Kidney (tissue), 14 donors: Measurements from ENCODE around the gene ITGB1BP1. TPM values are rescaled to one million over a fixed set of nuclear protein-coding genes. Genes with fewer than 3 reads are reported as not detected.

Experiments used
- DNase-seq, 5 donors: peaks; one replicate each; pipeline ENCODE4 v3.0.0-alpha.2; 2013 to 2020
- FAIRE-seq: peaks from 2 replicates; lab custom pipeline; 2012; peaks lifted over from hg19 to GRCh38; lab: Jason Lieb, UNC
- H3K27ac ChIP-seq, 2 donors: one replicate each; pipeline ENCODE4 v1.7.0; 2013; ENCODE audit warnings: low read depth in 2 of 2, low read length in 2 of 2, inconsistent platforms in 1 of 2
- H3K27me3 ChIP-seq: one replicate; pipeline ENCODE4 v1.7.1; 2013; ENCODE audit warnings: low read length, inconsistent platforms; ENCODE audit not compliant: control insufficient read depth, insufficient read depth
- H3K36me3 ChIP-seq, 3 donors: one replicate each; pipeline versions ENCODE4 v1.7.0 to v1.7.1; 2013; ENCODE audit warnings: low read length in 3 of 3, control low read depth in 1 of 3, inconsistent platforms in 1 of 3; ENCODE audit not compliant: insufficient read depth in 3 of 3, control insufficient read depth in 2 of 3
- H3K4me1 ChIP-seq, 3 donors: one replicate each; pipeline versions ENCODE4 v1.7.0 to v1.7.1; 2013; ENCODE audit warnings: low read length in 3 of 3, inconsistent platforms in 1 of 3, low read depth in 1 of 3; ENCODE audit not compliant: control insufficient read depth in 2 of 3, insufficient read depth in 2 of 3
- H3K4me3 ChIP-seq, 3 donors: one replicate each; pipeline versions ENCODE4 v1.7.0 to v1.8.1; 2013; ENCODE audit warnings: low read length in 3 of 3, control low read depth in 1 of 3, inconsistent platforms in 1 of 3
- H3K9ac ChIP-seq, 3 donors: one replicate each; pipeline versions ENCODE4 v1.7.0 to v1.7.1; 2013; ENCODE audit warnings: low read length in 3 of 3, control low read depth in 1 of 3, inconsistent platforms in 1 of 3
- H3K9me3 ChIP-seq, 3 donors: one replicate each; pipeline versions ENCODE4 v1.7.0 to v1.7.1; 2013; ENCODE audit warnings: low read length in 3 of 3, control low read depth in 1 of 3, inconsistent platforms in 1 of 3; ENCODE audit not compliant: control insufficient read depth in 2 of 3, insufficient read depth in 1 of 3
- CTCF ChIP-seq: IDR thresholded peaks from 3 replicates; pipeline ENCODE4 v1.5.1; 2012; ENCODE audit warnings: mild to moderate bottlenecking, moderate library complexity, borderline replicate concordance; ENCODE audit not compliant: insufficient read depth; ENCODE audit errors: extremely low read depth
- intact Hi-C: fragments of 100-400 bp; cut with DNase I; formaldehyde crosslinking; loops from one replicate; pipeline ENCODE4 v1.11.1; 2022
- polyA plus RNA-seq: library from polyadenylated mRNA; stranded (reverse); fragments of 350-450 nt; fragmentation: Illumina TruSeq; extraction: RNeasy Lipid Tissue Mini Kit (QIAGEN cat#74804); gene quantifications from one replicate; pipeline ENCODE4 v1.2.3, GENCODE V29; 2014; ENCODE audit warnings: low read depth, low replicate concordance; ENCODE audit not compliant: insufficient read depth
- total RNA-seq: library from RNA; stranded (reverse); fragmentation: NEBNext Ultra II Directional; extraction: Animal tissue kit (Norgen Biotek cat#: 25700); gene quantifications from one replicate; pipeline ENCODE4 v1.2.1, GENCODE V29; 2021
- donor health status: control.
- donor health status: control.
- donor health status: control.
- donor health status: control.
- donor health status: control.
- donor health status: DM: yes; HTN: yes; CAD: no.
- donor health status: Normal renal cell carcinoma (clear cell type).

Gene ITGB1BP1
- total and polyA plus RNA-seq, 2 donors from 2014 or later, result 67.1 to 164 TPM

- H3K36me3 ChIP-seq, result peaks cover 0 to 10% (median 7%) of the 10 kb centered on the region in 3 donors
Observed at GRCh38 chr2:9408641-9409151, 14.6 kb downstream of the ITGB1BP1 start.

GRCh38 chr2:9407363-9407811 is 15.9 kb downstream of the ITGB1BP1 start:
- DNase-seq (no peak), FAIRE-seq (no peak)
- peaks cover 0 to 13% (median 8%) of the 10 kb centered on the region in 3 donors for H3K36me3 ChIP-seq
- intact Hi-C loops, result no loop called here
- no peak for TF ChIP-seq CTCF
- H3K4me1 ChIP-seq, result peaks cover 0 to 9% (median 3%) of the 10 kb centered on the region in 3 donors
- no peak overlapping the region for H3K9ac ChIP-seq
- H3K9me3 ChIP-seq, result no peaks in the 10 kb centered on the region
- H3K27me3 ChIP-seq, result no peaks in the 10 kb centered on the region
- H3K27ac ChIP-seq, result no peak overlapping the region
- no peak overlapping the region for H3K4me3 ChIP-seq

More at GRCh38 chr2:9408641-9409151, 14.6 kb downstream of the ITGB1BP1 start:
- Histone ChIP-seq H3K27me3 (no peaks in the 10 kb centered on the region), H3K9ac (no peak overlapping the region), H3K27ac (no peak overlapping the region), H3K9me3 (no peaks in the 10 kb centered on the region), H3K4me1 (peaks cover 0 to 2% (median 0%) of the 10 kb centered on the region in 3 donors), H3K4me3 (no peak overlapping the region)
- TF ChIP-seq CTCF, result no peak
- FAIRE-seq (no peak), DNase-seq (peak in 1 of 5 donors; percentile 32)
- intact Hi-C loops, result no loop called here

GRCh38 chr2:9406529-9407362 is 16.6 kb downstream of the ITGB1BP1 start:
- peaks cover 0 to 13% (median 9%) of the 10 kb centered on the region in 3 donors for H3K36me3 ChIP-seq

More at GRCh38 chr2:9406529-9407362, 16.6 kb downstream of the ITGB1BP1 start:
- no peak for DNase-seq
- no peak for TF ChIP-seq CTCF
- Histone ChIP-seq H3K9ac (no peak overlapping the region), H3K9me3 (no peaks in the 10 kb centered on the region), H3K27me3 (no peaks in the 10 kb centered on the region), H3K27ac (no peak overlapping the region), H3K4me1 (peaks cover 0 to 9% (median 3%) of the 10 kb centered on the region in 3 donors), H3K4me3 (no peak overlapping the region)
- intact Hi-C loops, result no loop called here
- no peak for FAIRE-seq
